ENCODE results near the gene CT45A3. TPM values are rescaled to one million over a fixed set of nuclear protein-coding genes. Genes with fewer than 3 reads are reported as not detected.
"Not testable (repeated sequence)": the region's sequence is repeated elsewhere in the genome, so short reads cannot be mapped to it uniquely, and the experiment has no call there.

The CT45A3 gene
- total RNA-seq, 4 donors from 2014 or later, result not detected

GRCh38 chrX:135713795-135714194 is 54.2 kb downstream of the CT45A3 start:
- Histone ChIP-seq H3K27me3 (no peaks in the 10 kb centered on the region), H3K4me1 (no peaks in the 10 kb centered on the region), H3K9me3 (no peaks in the 10 kb centered on the region), H3K27ac (no peak overlapping the region), H3K36me3 (no peaks in the 10 kb centered on the region), H3K4me3 (no peak overlapping the region)
- DNase-seq, result no peak
- intact Hi-C loops (cut with DNase I; ENCODE audit: low total_unique reads), result no loop called here
- TF ChIP-seq CTCF (IDR thresholded peaks at IDR 0.05), result no peak
- TF ChIP-seq POLR2A (IDR thresholded peaks at IDR 0.05), result no peak

DNA sequence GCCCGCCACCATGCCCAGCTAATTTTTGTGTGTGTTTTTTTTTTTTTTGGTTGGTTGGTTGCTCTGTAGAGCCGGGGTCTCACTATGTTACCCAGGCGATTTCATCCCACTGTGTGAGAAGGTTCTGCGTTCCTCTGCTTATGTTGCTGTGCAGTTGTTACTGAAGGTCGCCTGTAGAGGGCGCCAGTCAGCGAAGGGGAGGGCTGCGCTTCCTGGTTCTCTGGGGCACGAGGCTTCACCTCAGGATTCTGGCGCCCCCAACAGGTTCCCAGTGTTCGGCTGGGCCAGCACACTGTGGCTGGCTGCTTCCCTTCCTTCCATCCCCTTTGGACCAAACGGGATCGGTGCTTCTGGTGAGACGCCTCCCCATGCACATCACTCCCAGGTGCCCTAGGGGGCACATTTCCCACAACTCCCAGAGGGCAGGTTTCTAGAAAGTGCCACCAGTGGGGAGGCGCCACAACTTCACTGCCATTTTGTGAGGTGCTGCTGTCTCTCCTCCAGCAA is 54.8 kb downstream of the CT45A3 start, which contains the start of gene CT45A1:
CT45A1 (plus strand) TSS at position 457 of the 507 bp plus-strand sequence. CDS start 5,302 bp downstream, outside the sequence.
- H3K36me3 ChIP-seq; intact Hi-C loops (cut with DNase I; ENCODE audit: low total_unique reads): not testable (repeated sequence)

More for the DNA sequence above, 54.8 kb downstream of the CT45A3 start, which contains the start of gene CT45A1:
- not testable (repeated sequence) for H3K9me3 ChIP-seq, DNase-seq, H3K27ac ChIP-seq, H3K4me3 ChIP-seq, H3K27me3 ChIP-seq, H3K4me1 ChIP-seq

Small RNA genes lying within 50 kb of the gene (small RNA-seq; reads per million reads assigned to genes)
- not detected for gene AC240442.1

Other genes starting within 250 kb of the CT45A3 start
- gene INTS6L, start 247.5 kb downstream of the CT45A3 start, total RNA-seq, result 10 to 100 TPM; 14.4 to 26.1 (median 22.6) TPM
- gene CT45A1, start 54.6 kb downstream of the CT45A3 start, total RNA-seq, result not detected
- gene CT45A5, start 17.3 kb upstream of the CT45A3 start, total RNA-seq, result not detected
- gene CT45A6, start 34.6 kb upstream of the CT45A3 start, total RNA-seq, result not detected
- not detected for gene CT45A2, start 51.8 kb upstream of the CT45A3 start, total RNA-seq
- not detected for gene CT45A7, start 69.1 kb upstream of the CT45A3 start, total RNA-seq
- not detected for gene CT45A8, start 86.3 kb upstream of the CT45A3 start, total RNA-seq
- gene CT45A9, start 103.6 kb upstream of the CT45A3 start, total RNA-seq, result not detected
- gene CT45A10, start 125.3 kb upstream of the CT45A3 start, total RNA-seq, result not detected
- not detected for gene SAGE1, start 125.5 kb upstream of the CT45A3 start, total RNA-seq
- gene MMGT1, start 205.8 kb upstream of the CT45A3 start, total RNA-seq, result 10 to 100 TPM in 3 of 4 donors, 1 to 10 TPM in 1; 5.6 to 42.6 (median 23.1) TPM
- 10 to 100 TPM in 2 of 4 donors, 1 to 10 TPM in 2; 7.9 to 33.5 (median 13.7) TPM for gene SLC9A6, start 217.2 kb upstream of the CT45A3 start, total RNA-seq

All from uterus (tissue), 4 donors.